HG02763 (cell line): ENCODE results near the gene MAN1C1.
"Not testable (repeated sequence)": the region's sequence is repeated elsewhere in the genome, so short reads cannot be mapped to it uniquely, and the experiment has no call there.

Source experiments
- ATAC-seq: cut with Tn5 transposase; IDR thresholded peaks from one replicate; pipeline ENCODE4 v1.9.1; 2021; ENCODE audit warnings: mild to moderate bottlenecking, moderate library complexity; ENCODE audit not compliant: unreplicated experiment

The MAN1C1 gene

GRCh38 chr1:25654109-25654660 lies 37.6 kb downstream of the MAN1C1 start:
- ATAC-seq: no peak

GRCh38 chr1:25657121-25657882 lies 40.7 kb downstream of the MAN1C1 start:
- ATAC-seq: no peak

GRCh38 chr1:25657883-25658760 lies 41.5 kb downstream of the MAN1C1 start:
- ATAC-seq: no peak

GRCh38 chr1:25658791-25659431 lies 42.3 kb downstream of the MAN1C1 start:
- no peak for ATAC-seq

- no peak for ATAC-seq
Observed at GRCh38 chr1:25661043-25661815, 44.6 kb downstream of the MAN1C1 start.

- no peak for ATAC-seq
Observed at GRCh38 chr1:25662061-25662460, 45.5 kb downstream of the MAN1C1 start.

GRCh38 chr1:25662959-25663358 lies 46.4 kb downstream of the MAN1C1 start:
- not testable (repeated sequence) for ATAC-seq

- no peak for ATAC-seq
Observed at GRCh38 chr1:25664357-25665199, 48.0 kb downstream of the MAN1C1 start.

GRCh38 chr1:25666460-25666859 lies 49.9 kb downstream of the MAN1C1 start:
- no peak for ATAC-seq

GRCh38 chr1:25668931-25669573 lies 52.5 kb downstream of the MAN1C1 start:
- ATAC-seq: no peak

GRCh38 chr1:25669781-25670567 lies 53.4 kb downstream of the MAN1C1 start:
- ATAC-seq: no peak

GRCh38 chr1:25671929-25672328 lies 55.3 kb downstream of the MAN1C1 start:
- ATAC-seq: no peak

GRCh38 chr1:25672763-25673409 lies 56.3 kb downstream of the MAN1C1 start:
- no peak for ATAC-seq

- ATAC-seq: no peak
Observed at GRCh38 chr1:25673456-25673855, 56.9 kb downstream of the MAN1C1 start.

- no peak for ATAC-seq
Observed at GRCh38 chr1:25673962-25674806, 57.6 kb downstream of the MAN1C1 start.

GRCh38 chr1:25674807-25675084 lies 58.2 kb downstream of the MAN1C1 start:
- ATAC-seq: no peak
